Adrenal gland (tissue), 12 donors: ENCODE results near the gene GALNT9. TPM values are rescaled to one million over a fixed set of nuclear protein-coding genes. Genes with fewer than 3 reads are reported as not detected.

Source experiments
- DNase-seq, 7 donors: peaks; one replicate each; pipeline ENCODE4 v3.0.0-alpha.2; 2019 to 2020
- H3K27ac ChIP-seq, 5 donors: fragments of 200-600 bp; sonication (generic) in 4 of 5; 1 replicate in 3 of 5; 2 replicates in 2 of 5; pipeline versions ENCODE4 v1.5.1 to v1.8.0; 2016 to 2020; ENCODE audit warnings: mild to moderate bottlenecking in 1 of 5
- H3K27me3 ChIP-seq: fragments of 200-600 bp; 2 replicates; pipeline ENCODE4 v1.8.0; 2021
- H3K36me3 ChIP-seq, 2 donors: fragments of 200-600 bp; replicated peaks in 1 of 2; 1 replicate in 1 of 2; 2 replicates in 1 of 2; pipeline versions ENCODE4 v1.5.1 to v1.8.0; 2018 to 2022
- H3K4me1 ChIP-seq, 2 donors: fragments of 200-600 bp; replicated peaks in 1 of 2; 1 replicate in 1 of 2; 2 replicates in 1 of 2; pipeline versions ENCODE4 v1.5.1 to v1.8.0; 2018 to 2021
- H3K4me3 ChIP-seq, 4 donors: fragments of 200-600 bp; sonication (generic) in 3 of 4; one replicate each; pipeline ENCODE4 v1.5.1; 2016 to 2018
- H3K9me3 ChIP-seq, 3 donors: fragments of 200-600 bp; sonication (generic) in 1 of 3; replicated peaks in 1 of 3; 1 replicate in 2 of 3; 2 replicates in 1 of 3; pipeline versions ENCODE4 v1.5.1 to v1.8.0; 2016 to 2021
- CTCF ChIP-seq, 6 experiments: fragments of 450-650 bp in 4 of 6; fragments of 200-600 bp in 2 of 6; sonication (generic) in 1 of 6; IDR thresholded peaks; 1 replicate in 5 of 6; 2 replicates in 1 of 6; pipeline versions ENCODE4 v1.5.1 to v1.8.0; 2016 to 2021; ENCODE audit warnings: antibody characterized with exemption in 6 of 6, mild to moderate bottlenecking in 2 of 6, moderate library complexity in 1 of 6
- POLR2A ChIP-seq, 2 donors: fragments of 450-650 bp; IDR thresholded peaks; one replicate each; pipeline ENCODE4 v1.6.1; 2017; ENCODE audit warnings: antibody characterized with exemption in 2 of 2, mild to moderate bottlenecking in 2 of 2, moderate library complexity in 1 of 2
- WGBS, 4 donors: extraction: QIAGEN DNeasy Blood & Tissue Kit in 2 of 4; methylation state at CpG; one replicate each; pipeline versions ENCODE4 v1.1.5 to v1.1.7; 2013 to 2017; 5-methylcytosine and 5-hydroxymethylcytosine counted together
- intact Hi-C, 2 donors: fragments of 100-400 bp; cut with DNase I; formaldehyde crosslinking; loops; one replicate each; pipeline versions ENCODE4 v1.14.1 to v1.15.0; 2022 to 2023
- polyA plus RNA-seq, 3 donors: library from polyadenylated mRNA; stranded (reverse); fragments of 200-250 nt in 2 of 3; fragments of 350-450 nt in 1 of 3; fragmentation: Illumina TruSeq in 1 of 3; extraction: RNeasy Lipid Tissue Mini Kit (QIAGEN cat#74804) in 1 of 3; gene quantifications; one replicate each; pipeline ENCODE4 v1.2.3, GENCODE V29; 2013 to 2014
- total RNA-seq, 9 donors: library from RNA; depleted of rRNA in 4 of 9; stranded (reverse); fragments of >200 nt in 4 of 9; fragments of 120-200 nt in 1 of 9; fragmentation: NEBNext Ultra II Directional in 1 of 9; extraction: Animal tissue kit (Norgen Biotek cat#: 25700) in 1 of 9; gene quantifications; one replicate each; pipeline versions ENCODE4 v1.1.0 to v1.2.4, GENCODE V29; 2013 to 2023
- donor health status: healthy with polysubstance abuse.
- donor health status: Bipolar disorder and iron deficiency.
- donor health status: DM: yes; HTN: yes; CAD: no.
- donor health status: DM: no; HTN: no; CAD: no.
- donor health status: DM: no; HTN: no; CAD: no.
- donor health status: DM: yes; HTN: yes; CAD: no.

Gene GALNT9
- total and polyA plus RNA-seq, 12 donors, result 0.44 to 7.8 (median 1.2) TPM; not detected in 1

- no peak overlapping the region for H3K4me3 ChIP-seq
- H3K4me1 ChIP-seq, result no peaks in the 10 kb centered on the region
- no peaks in the 10 kb centered on the region for H3K9me3 ChIP-seq
- no peaks in the 10 kb centered on the region for H3K36me3 ChIP-seq
- no peak for TF ChIP-seq POLR2A (IDR thresholded peaks at IDR 0.05)
- no peak for TF ChIP-seq CTCF (IDR thresholded peaks at IDR 0.05)
- 82 to 86% (median 83%) methylated on average over 18 of the region's 18 CpGs for WGBS, 4 donors
- intact Hi-C loops, result no loop called here
- H3K27ac ChIP-seq, result no peak overlapping the region
- H3K27me3 ChIP-seq, result no peaks in the 10 kb centered on the region
- DNase-seq, result no peak
Observed at GRCh38 chr12:132251310-132251709, 78.1 kb downstream of the GALNT9 start.

GRCh38 chr12:132250707-132251106, 78.7 kb downstream of the GALNT9 start:
- Histone ChIP-seq H3K27ac (no peak overlapping the region), H3K9me3 (no peaks in the 10 kb centered on the region), H3K36me3 (no peaks in the 10 kb centered on the region), H3K4me3 (no peak overlapping the region), H3K27me3 (no peaks in the 10 kb centered on the region), H3K4me1 (no peaks in the 10 kb centered on the region)
- no peak for DNase-seq
- 92 to 95% (median 93%) methylated on average over 27 to 33 of the region's 33 CpGs for WGBS, 4 donors
- intact Hi-C loops, result no loop called here
- TF ChIP-seq POLR2A (IDR thresholded peaks at IDR 0.05), result no peak
- TF ChIP-seq CTCF (IDR thresholded peaks at IDR 0.05), result no peak

- no peak overlapping the region for H3K27ac ChIP-seq
- no peaks in the 10 kb centered on the region for H3K4me1 ChIP-seq
- no peaks in the 10 kb centered on the region for H3K9me3 ChIP-seq
- 80 to 88% (median 82%) methylated on average over 20 to 39 of the region's 39 CpGs for WGBS, 4 donors
- no peaks in the 10 kb centered on the region for H3K36me3 ChIP-seq
- no peak for DNase-seq
- no peak overlapping the region for H3K4me3 ChIP-seq
- intact Hi-C loops, result no loop called here
- TF ChIP-seq POLR2A (IDR thresholded peaks at IDR 0.05) (no peak), CTCF (IDR thresholded peaks at IDR 0.05) (no peak)
- H3K27me3 ChIP-seq, result no peaks in the 10 kb centered on the region
Observed at GRCh38 chr12:132249689-132250478, 79.5 kb downstream of the GALNT9 start.

GRCh38 chr12:132248453-132249167, 80.8 kb downstream of the GALNT9 start:
- no peaks in the 10 kb centered on the region for H3K9me3 ChIP-seq
- whole genome bisulfite sequencing, 4 donors, result 59 to 68% (median 64%) methylated on average over 14 to 16 of the region's 16 CpGs
- no peak overlapping the region for H3K27ac ChIP-seq
- no peak for DNase-seq
- no peaks in the 10 kb centered on the region for H3K27me3 ChIP-seq
- intact Hi-C loops, result no loop called here
- TF ChIP-seq POLR2A (IDR thresholded peaks at IDR 0.05) (no peak), CTCF (IDR thresholded peaks at IDR 0.05) (no peak)
- H3K36me3 ChIP-seq, result no peaks in the 10 kb centered on the region
- H3K4me1 ChIP-seq, result no peaks in the 10 kb centered on the region
- H3K4me3 ChIP-seq, result no peak overlapping the region
